ENCODE results near the gene NOL7. TPM values are rescaled to one million over a fixed set of nuclear protein-coding genes. Genes with fewer than 3 reads are reported as not detected.

NOL7 gene
- total RNA-seq, 1 experiment from 2014 or later = 75.9 TPM

- Histone ChIP-seq H3K4me3 (no peak overlapping the region), H3K36me3 (ENCODE audit: low read depth) (peaks cover 25% of the 10 kb centered on the region; the same call in 1 of the 2 replicates), H3K4me2 (no peak overlapping the region), H3K9me2 (ENCODE audit: insufficient read depth) (no peaks in the 10 kb centered on the region), H2AFZ (no peak overlapping the region), H3F3A (ENCODE audit: insufficient read depth, low read depth) (0 out of 2 replicates have a peak, but pooled peaks cover 7% of the 10 kb centered on the region), H4K20me1 (ENCODE audit: insufficient read depth) (no peaks in the 10 kb centered on the region), H3K27me3 (ENCODE audit: insufficient read depth, low read depth) (no peaks in the 10 kb centered on the region), H3K27ac (no peak overlapping the region), H3K9me3 (ENCODE audit: insufficient read depth, low read depth) (no peaks in the 10 kb centered on the region), H3K79me2 (ENCODE audit: low read depth) (no peaks in the 10 kb centered on the region), H3K4me1 (replicated peaks; ENCODE audit: insufficient read depth) (no peaks in the 10 kb centered on the region)
- BruUV-seq (replicated peaks) = no TSS peak
- ChIA-PET POLR2A (ENCODE audit: unreplicated experiment) (no interaction called here), CTCF (no interaction called here)
- no peak for DNase-seq
- TF ChIP-seq EZH2 (IDR thresholded peaks at IDR 0.05; ENCODE audit: low read depth) = no peak
- no peak for TF ChIP-seq CTCF (conservative IDR thresholded peaks at IDR 0.05)
- intact Hi-C loops (cut with micrococcal nuclease; ENCODE audit: unreplicated experiment) = no loop called here
Observed at GRCh38 chr6:13600036-13600435, 15.1 kb upstream of the NOL7 start.

- no peaks in the 10 kb centered on the region for H3K27me3 ChIP-seq (ENCODE audit: insufficient read depth, low read depth)
- intact Hi-C loops (cut with micrococcal nuclease; ENCODE audit: unreplicated experiment) = no loop called here
- no peaks in the 10 kb centered on the region for H4K20me1 ChIP-seq (ENCODE audit: insufficient read depth)
- no peak overlapping the region for H3K4me2 ChIP-seq
- POLR2A ChIA-PET (ENCODE audit: unreplicated experiment) = interaction anchor here (0.5 to 0.8 kb wide), 2 partner anchors 414 to 481 kb away, joined by 3 to 13 read pairs; no protein-coding TSS in a partner anchor
- no peak for DNase-seq
- no peaks in the 10 kb centered on the region for H3K9me3 ChIP-seq (ENCODE audit: insufficient read depth, low read depth)
- no peak overlapping the region for H3K4me3 ChIP-seq
- H3K27ac ChIP-seq = no peak overlapping the region
- H3F3A ChIP-seq (ENCODE audit: insufficient read depth, low read depth) = 0 out of 2 replicates have a peak, but pooled peaks cover 7% of the 10 kb centered on the region
- no peaks in the 10 kb centered on the region for H3K9me2 ChIP-seq (ENCODE audit: insufficient read depth)
- H3K4me1 ChIP-seq (replicated peaks; ENCODE audit: insufficient read depth) = no peaks in the 10 kb centered on the region
- CTCF ChIA-PET = no interaction called here
- no TSS peak for BruUV-seq (replicated peaks)
- H2AFZ ChIP-seq = no peak overlapping the region
- TF ChIP-seq CTCF (conservative IDR thresholded peaks at IDR 0.05) = no peak
- H3K79me2 ChIP-seq (ENCODE audit: low read depth) = no peaks in the 10 kb centered on the region
- H3K36me3 ChIP-seq (ENCODE audit: low read depth) = peaks cover 32% of the 10 kb centered on the region
Observed at GRCh38 chr6:13604135-13604534, 11.0 kb upstream of the NOL7 start.

- Histone ChIP-seq H3K4me1 (replicated peaks; ENCODE audit: insufficient read depth) (no peaks in the 10 kb centered on the region), H3F3A (ENCODE audit: insufficient read depth, low read depth) (0 out of 2 replicates have a peak, but pooled peaks cover 7% of the 10 kb centered on the region), H3K9me3 (ENCODE audit: insufficient read depth, low read depth) (no peaks in the 10 kb centered on the region), H3K4me3 (no peak overlapping the region), H4K20me1 (ENCODE audit: insufficient read depth) (no peaks in the 10 kb centered on the region), H3K79me2 (ENCODE audit: low read depth) (no peaks in the 10 kb centered on the region), H3K27me3 (ENCODE audit: insufficient read depth, low read depth) (no peaks in the 10 kb centered on the region), H3K9me2 (ENCODE audit: insufficient read depth) (no peaks in the 10 kb centered on the region), H3K36me3 (ENCODE audit: low read depth) (peaks cover 25% of the 10 kb centered on the region; the same call in 1 of the 2 replicates), H3K27ac (no peak overlapping the region), H3K4me2 (no peak overlapping the region), H2AFZ (no peak overlapping the region)
- ChIA-PET POLR2A (ENCODE audit: unreplicated experiment) (interaction anchor here (0.5 to 0.8 kb wide), 2 partner anchors 413 to 481 kb away, joined by 3 to 13 read pairs; no protein-coding TSS in a partner anchor), CTCF (no interaction called here)
- BruUV-seq (replicated peaks) = no TSS peak
- TF ChIP-seq EZH2 (IDR thresholded peaks at IDR 0.05; ENCODE audit: low read depth) (no peak), CTCF (conservative IDR thresholded peaks at IDR 0.05) (no peak)
- intact Hi-C loops (cut with micrococcal nuclease; ENCODE audit: unreplicated experiment) = no loop called here
- DNase-seq = no peak
Observed at GRCh38 chr6:13604546-13605416, 10.4 kb upstream of the NOL7 start.

Data from PC-9 (cell line).